ENCODE measurements around the gene ATP4B. TPM values are rescaled to one million over a fixed set of nuclear protein-coding genes. Genes with fewer than 3 reads are reported as not detected.

Gene ATP4B
- polyA plus RNA-seq, 2 of the 4 experiments (the other 2 are of a cell fraction), result not detected

- TF ChIP-seq JUNB (IDR thresholded peaks at IDR 0.05) (no peak), CEBPB (IDR thresholded peaks at IDR 0.05) (no peak), SMC3 (IDR thresholded peaks at IDR 0.05) (no peak), TP53 (CRISPR knock-in tag; IDR thresholded peaks at IDR 0.05) (no peak), GATA3 (IDR thresholded peaks at IDR 0.05; ENCODE audit: borderline replicate concordance) (no peak), FOSB (CRISPR knock-in tag; IDR thresholded peaks at IDR 0.05) (no peak), KDM5A (IDR thresholded peaks at IDR 0.05) (no peak), BCL3 (IDR thresholded peaks at IDR 0.05) (no peak), CTCF (IDR thresholded peaks at IDR 0.05) (no peak), REST (IDR thresholded peaks at IDR 0.05) (no peak), CHD2 (IDR thresholded peaks at IDR 0.05; ENCODE audit: low read length, partially characterized antibody) (no peak)
- 34% methylated on average over 10 of the region's 21 CpGs for WGBS (ENCODE audit: missing lambda C conversion rate)
- no peak overlapping the region for H3K27ac ChIP-seq
- H3K4me2 ChIP-seq, result no peak overlapping the region
- ATAC-seq (peak in 1 of 2 experiments; percentile 29; a peak in 2 of 6 replicates), FAIRE-seq (no peak), DNase-seq (ENCODE audit: low read depth in 1 of 2, low spot score in 1 of 2) (no peak)
- H3K4me3 ChIP-seq, result no peak overlapping the region
- ChIA-PET POLR2A (no interaction called here), CTCF (interaction anchor here (0.6 to 4.6 kb wide), 2 partner anchors 59 to 536 kb away, joined by 3 to 14 read pairs; no protein-coding TSS in a partner anchor)
- H3K4me1 ChIP-seq, result no peaks in the 10 kb centered on the region
- H3K9me3 ChIP-seq, result peaks cover 8% of the 10 kb centered on the region
Observed at GRCh38 chr13:113664751-113665596, 7.0 kb upstream of the ATP4B start.

GRCh38 chr13:113663934-113664333 is 5.9 kb upstream of the ATP4B start:
- ChIA-PET POLR2A (no interaction called here), CTCF (interaction anchor here (0.8 to 4.6 kb wide), 2 partner anchors 43 to 60 kb away, joined by 3 to 14 read pairs; no protein-coding TSS in a partner anchor)
- peaks cover 8% of the 10 kb centered on the region for H3K9me3 ChIP-seq
- H3K4me2 ChIP-seq, result no peak overlapping the region
- no peak overlapping the region for H3K27ac ChIP-seq
- ATAC-seq, result no peak; a peak in 1 of 6 replicates
- no peak for DNase-seq (ENCODE audit: low read depth in 1 of 2, low spot score in 1 of 2)
- no peak overlapping the region for H3K4me3 ChIP-seq
- no peaks in the 10 kb centered on the region for H3K4me1 ChIP-seq
- TF ChIP-seq TFCP2L1 (CRISPR knock-in tag; IDR thresholded peaks at IDR 0.05), result no peak
- TF ChIP-seq SMC3 (IDR thresholded peaks at IDR 0.05), result no peak
- no peak for TF ChIP-seq EP300 (IDR thresholded peaks at IDR 0.05)
- TF ChIP-seq KDM1A (IDR thresholded peaks at IDR 0.05; ENCODE audit: low read depth), result no peak
- TF ChIP-seq CHD2 (IDR thresholded peaks at IDR 0.05; ENCODE audit: low read length, partially characterized antibody), result no peak
- no peak for TF ChIP-seq FOSL2 (IDR thresholded peaks at IDR 0.05)
- TF ChIP-seq FOSL2 (CRISPR knock-in tag; IDR thresholded peaks at IDR 0.05), result no peak
- TF ChIP-seq MYC (IDR thresholded peaks at IDR 0.05; ENCODE audit: borderline replicate concordance, low read length), result no peak
- TF ChIP-seq HMGXB4 (CRISPR knock-in tag; IDR thresholded peaks at IDR 0.05; ENCODE audit: borderline replicate concordance), result no peak
- no peak for TF ChIP-seq RNF2 (IDR thresholded peaks at IDR 0.05; ENCODE audit: borderline replicate concordance, low read depth)
- no peak for TF ChIP-seq NR3C1 (IDR thresholded peaks at IDR 0.05)
- no peak for TF ChIP-seq NPAS2 (CRISPR knock-in tag; IDR thresholded peaks at IDR 0.05; ENCODE audit: borderline replicate concordance)
- TF ChIP-seq PHF8 (IDR thresholded peaks at IDR 0.05; ENCODE audit: borderline replicate concordance, low read depth), result no peak
- no peak for TF ChIP-seq EHF (CRISPR knock-in tag; IDR thresholded peaks at IDR 0.05)
- no peak for TF ChIP-seq ATOH8 (CRISPR knock-in tag; IDR thresholded peaks at IDR 0.05; ENCODE audit: low read depth)
- no peak for TF ChIP-seq FOXS1 (CRISPR knock-in tag; IDR thresholded peaks at IDR 0.05)
- TF ChIP-seq SREBF2 (IDR thresholded peaks at IDR 0.05), result no peak
- no peak for TF ChIP-seq MAZ (IDR thresholded peaks at IDR 0.05; ENCODE audit: borderline replicate concordance, low read depth, low read length)
- 67% methylated on average over 12 of the region's 15 CpGs for WGBS (ENCODE audit: missing lambda C conversion rate)
- FAIRE-seq, result no peak
